Glomerular endothelial cell (primary cell): ENCODE results near the gene MRPS26. TPM values are rescaled to one million over a fixed set of nuclear protein-coding genes. Genes with fewer than 3 reads are reported as not detected.
"Not testable (repeated sequence)": the region's sequence is repeated elsewhere in the genome, so short reads cannot be mapped to it uniquely, and the experiment has no call there.

Experiments used
- DNase-seq: peaks from one replicate; pipeline ENCODE4 v3.0.0-alpha.2; 2011; ENCODE audit warnings: low read depth, low spot score; ENCODE audit errors: extremely low read depth
- total RNA-seq: library from RNA; depleted of rRNA; stranded (reverse); fragments of >200 nt; gene quantifications from 2 replicates; pipeline ENCODE4 v1.2.3, GENCODE V29; 2015

The MRPS26 gene
- total RNA-seq: 30.8 and 37.9 TPM in 2 replicates

GRCh38 chr20:3045816-3046676, at the start of gene MRPS26:
MRPS26 (plus strand) TSS chr20:3046052; CDS start chr20:3046069, 17 bp downstream.
- DNase-seq: no peak

- DNase-seq: no peak
Observed at GRCh38 chr20:2998728-2999127, 47.1 kb upstream of the MRPS26 start.

- DNase-seq: peak; percentile 23
Observed at GRCh38 chr20:3000852-3001523, 44.9 kb upstream of the MRPS26 start.

- no peak for DNase-seq
Observed at GRCh38 chr20:3003416-3003815, 42.4 kb upstream of the MRPS26 start.

GRCh38 chr20:3010985-3011723, 34.7 kb upstream of the MRPS26 start:
- DNase-seq: no peak

GRCh38 chr20:3011752-3012151, 34.1 kb upstream of the MRPS26 start:
- no peak for DNase-seq

- DNase-seq: no peak
Observed at GRCh38 chr20:3013771-3014170, 32.1 kb upstream of the MRPS26 start.

- no peak for DNase-seq
Observed at GRCh38 chr20:3014179-3014578, 31.7 kb upstream of the MRPS26 start.

- no peak for DNase-seq
Observed at GRCh38 chr20:3014662-3015061, 31.2 kb upstream of the MRPS26 start.

- not testable (repeated sequence) for DNase-seq
Observed at GRCh38 chr20:3015302-3015701, 30.6 kb upstream of the MRPS26 start.

GRCh38 chr20:3021327-3021726, 24.5 kb upstream of the MRPS26 start:
- DNase-seq: no peak

GRCh38 chr20:3021777-3022176, 24.1 kb upstream of the MRPS26 start:
- no peak for DNase-seq

GRCh38 chr20:3022559-3023490, 23.0 kb upstream of the MRPS26 start:
- DNase-seq: not testable (repeated sequence)

GRCh38 chr20:3027987-3028386, 17.9 kb upstream of the MRPS26 start:
- DNase-seq: no peak

- DNase-seq: no peak
Observed at GRCh38 chr20:3031524-3032147, 14.2 kb upstream of the MRPS26 start.

GRCh38 chr20:3032624-3033023, 13.2 kb upstream of the MRPS26 start:
- DNase-seq: no peak

GRCh38 chr20:3037654-3038053, 8.2 kb upstream of the MRPS26 start:
- DNase-seq: no peak

GRCh38 chr20:3038454-3038853, 7.4 kb upstream of the MRPS26 start:
- no peak for DNase-seq

- no peak for DNase-seq
Observed at GRCh38 chr20:3039426-3039825, 6.4 kb upstream of the MRPS26 start.

- DNase-seq: no peak
Observed at GRCh38 chr20:3040086-3040485, 5.8 kb upstream of the MRPS26 start.
